Neural cell (in vitro differentiated cells): ENCODE results near the gene RERE. TPM values are rescaled to one million over a fixed set of nuclear protein-coding genes. Genes with fewer than 3 reads are reported as not detected.

Source experiments
- H2AFZ ChIP-seq: fragments of 200-600, 300-800 bp; sonication (generic), shearing (Covaris generic); 2 replicates; pipeline ENCODE4 v1.6.0; 2014; ENCODE audit warnings: low read depth, mild to moderate bottlenecking, antibody characterized with exemption, low read length, moderate library complexity
- H3F3A ChIP-seq: fragments of 200-600 bp; shearing (Covaris generic); 2 replicates; pipeline ENCODE4 v1.6.1; 2016; ENCODE audit warnings: mild to moderate bottlenecking, moderate library complexity, mixed read lengths, antibody characterized with exemption, low read length; ENCODE audit not compliant: insufficient read depth, poor library complexity, severe bottlenecking
- H3K27ac ChIP-seq: fragments of 200-600, 300-800 bp; sonication (generic), shearing (Covaris generic); 2 replicates; pipeline ENCODE4 v1.5.1; 2014; ENCODE audit warnings: mild to moderate bottlenecking, low read length, moderate library complexity
- H3K27me3 ChIP-seq: fragments of 300-800, 200-600 bp; sonication (generic), shearing (Covaris generic); 2 replicates; pipeline ENCODE4 v1.6.0; 2014; ENCODE audit warnings: mild to moderate bottlenecking, low read depth, low read length, moderate library complexity; ENCODE audit not compliant: insufficient read depth
- H3K36me3 ChIP-seq: fragments of 300-800, 200-600 bp; sonication (generic), shearing (Covaris generic); 2 replicates; pipeline ENCODE4 v1.5.1; 2014; ENCODE audit warnings: mild to moderate bottlenecking, antibody characterized with exemption, low read length, moderate library complexity; ENCODE audit not compliant: insufficient read depth
- H3K4me2 ChIP-seq: fragments of 300-800, 200-600 bp; sonication (generic), shearing (Covaris generic); 2 replicates; pipeline ENCODE4 v1.6.0; 2014; ENCODE audit warnings: mild to moderate bottlenecking, low read length
- H3K4me3 ChIP-seq: fragments of 300-800, 200-600 bp; sonication (generic), shearing (Covaris generic); 2 replicates; pipeline ENCODE4 v1.5.1; 2014; ENCODE audit warnings: mild to moderate bottlenecking, low read length, moderate library complexity
- H3K79me2 ChIP-seq: fragments of 200-600 bp; shearing (Covaris generic); replicated peaks from 2 replicates; pipeline ENCODE4 v1.6.0; 2014; ENCODE audit warnings: mild to moderate bottlenecking, low read length, moderate library complexity; ENCODE audit not compliant: insufficient read depth
- H3K9ac ChIP-seq: fragments of 300-800, 200-600 bp; sonication (generic), shearing (Covaris generic); 2 replicates; pipeline ENCODE4 v1.6.1; 2016; ENCODE audit warnings: mild to moderate bottlenecking, low read length, mixed read lengths
- H3K9me2 ChIP-seq: fragments of 200-600 bp; shearing (Covaris generic); 2 replicates; pipeline ENCODE4 v1.6.1; 2016; ENCODE audit warnings: mild to moderate bottlenecking, low read length, mixed read lengths; ENCODE audit not compliant: insufficient read depth
- H3K9me3 ChIP-seq: fragments of 200-600, 300-800 bp; sonication (generic), shearing (Covaris generic); 2 replicates; pipeline ENCODE4 v1.6.1; 2016; ENCODE audit warnings: mild to moderate bottlenecking, mixed run types, low read length, moderate library complexity, mixed read lengths
- H4K20me1 ChIP-seq: fragments of 200-600 bp; shearing (Covaris generic); 2 replicates; pipeline ENCODE4 v1.6.1; 2016; ENCODE audit warnings: mild to moderate bottlenecking, mixed run types; ENCODE audit not compliant: insufficient read depth
- CTCF ChIP-seq: fragments of 450-650 bp; IDR thresholded peaks from 2 replicates; pipeline ENCODE4 v1.5.1; 2014; ENCODE audit warnings: antibody characterized with exemption, mild to moderate bottlenecking, moderate library complexity; ENCODE audit not compliant: poor library complexity, severe bottlenecking
- EP300 ChIP-seq: fragments of 450-650 bp; conservative IDR thresholded peaks from 2 replicates; pipeline ENCODE4 v1.6.1; 2014; ENCODE audit warnings: antibody characterized with exemption, mild to moderate bottlenecking, moderate library complexity; ENCODE audit not compliant: poor library complexity, severe bottlenecking
- EZH2 ChIP-seq: fragments of 200-600, 300-800 bp; shearing (Covaris generic), sonication (generic); IDR thresholded peaks from 2 replicates; pipeline ENCODE4 v1.6.1; 2014; ENCODE audit warnings: antibody characterized with exemption, low read length, borderline replicate concordance, mild to moderate bottlenecking; ENCODE audit not compliant: insufficient read depth, poor library complexity, severe bottlenecking
- MXI1 ChIP-seq: fragments of 450-650 bp; conservative IDR thresholded peaks from 2 replicates; pipeline ENCODE4 v1.6.1; 2014; ENCODE audit warnings: antibody characterized with exemption, mild to moderate bottlenecking; ENCODE audit not compliant: poor library complexity, severe bottlenecking
- POLR2AphosphoS5 ChIP-seq: IDR thresholded peaks from 2 replicates; pipeline ENCODE4 v1.6.1; 2012
- RAD21 ChIP-seq: fragments of 450-650 bp; conservative IDR thresholded peaks from 2 replicates; pipeline ENCODE4 v1.6.1; 2014; ENCODE audit warnings: antibody characterized with exemption, mild to moderate bottlenecking, moderate library complexity
- SMC3 ChIP-seq: fragments of 450-650 bp; conservative IDR thresholded peaks from 2 replicates; pipeline ENCODE4 v1.6.1; 2014; ENCODE audit warnings: antibody characterized with exemption, mild to moderate bottlenecking, moderate library complexity; ENCODE audit not compliant: poor library complexity
- TAF1 ChIP-seq: IDR thresholded peaks from 2 replicates; pipeline ENCODE4 v1.6.1; 2012; ENCODE audit warnings: low read depth
- polyA plus RNA-seq: library from polyadenylated mRNA; depleted of rRNA; stranded (reverse); fragments of >200 nt; gene quantifications from 2 replicates; pipeline ENCODE4 v1.2.3, GENCODE V29; 2014
- TF ChIP-seq, protein P1 (sequence below): IDR thresholded peaks from 2 replicates; pipeline ENCODE4 v1.6.1; 2012; ENCODE audit warnings: borderline replicate concordance

RERE gene
- polyA plus RNA-seq, 1 donor from 2014 or later: 21.0 TPM

DNA sequence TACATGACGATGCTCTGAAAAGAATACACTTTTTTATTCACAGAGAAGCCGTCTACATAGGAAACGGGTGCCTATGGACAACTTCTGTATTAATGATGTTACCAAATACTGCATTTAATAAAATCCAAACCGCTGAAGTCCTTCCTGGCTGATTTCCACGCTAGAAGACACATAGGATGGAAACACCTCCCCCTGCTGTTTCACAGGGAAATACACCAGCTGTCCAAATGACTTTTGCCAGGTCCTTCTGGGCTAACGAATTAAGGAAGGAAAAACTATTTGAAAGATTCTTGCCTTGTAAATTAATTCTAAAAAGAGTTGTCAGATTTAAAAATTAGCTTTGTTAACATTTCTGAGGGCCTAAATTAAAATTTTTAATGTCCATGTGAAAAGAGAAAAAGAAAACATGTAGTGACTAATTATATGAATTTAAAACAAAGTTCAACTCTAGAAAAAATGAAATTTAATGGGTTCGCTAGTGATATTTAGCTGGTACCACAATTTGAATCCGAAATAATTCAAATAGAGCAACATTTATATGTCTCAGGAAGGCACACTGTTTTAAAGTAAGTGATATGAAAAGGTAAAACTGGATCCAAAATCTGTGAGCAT lies 146.0 kb downstream of the RERE start:
- Histone ChIP-seq H3K4me3 (no peak overlapping the region), H3K27me3 (no peaks in the 10 kb centered on the region), H3K27ac (no peak overlapping the region), H3K9me3 (no peaks in the 10 kb centered on the region), H3K79me2 (peaks cover 94% of the 10 kb centered on the region), H4K20me1 (peaks cover 38% of the 10 kb centered on the region), H3K9ac (no peak overlapping the region), H3K36me3 (no peaks in the 10 kb centered on the region), H3F3A (no peaks in the 10 kb centered on the region), H2AFZ (no peak overlapping the region), H3K4me2 (no peak overlapping the region), H3K9me2 (no peaks in the 10 kb centered on the region)
- TF ChIP-seq TAF1 (no peak), CTCF (peak; percentile 59), SMC3 (peak; percentile 59), EP300 (no peak), RAD21 (peak; percentile 54), MXI1 (no peak), POLR2AphosphoS5 (no peak), EZH2 (no peak)
- TF ChIP-seq, protein P1, sequence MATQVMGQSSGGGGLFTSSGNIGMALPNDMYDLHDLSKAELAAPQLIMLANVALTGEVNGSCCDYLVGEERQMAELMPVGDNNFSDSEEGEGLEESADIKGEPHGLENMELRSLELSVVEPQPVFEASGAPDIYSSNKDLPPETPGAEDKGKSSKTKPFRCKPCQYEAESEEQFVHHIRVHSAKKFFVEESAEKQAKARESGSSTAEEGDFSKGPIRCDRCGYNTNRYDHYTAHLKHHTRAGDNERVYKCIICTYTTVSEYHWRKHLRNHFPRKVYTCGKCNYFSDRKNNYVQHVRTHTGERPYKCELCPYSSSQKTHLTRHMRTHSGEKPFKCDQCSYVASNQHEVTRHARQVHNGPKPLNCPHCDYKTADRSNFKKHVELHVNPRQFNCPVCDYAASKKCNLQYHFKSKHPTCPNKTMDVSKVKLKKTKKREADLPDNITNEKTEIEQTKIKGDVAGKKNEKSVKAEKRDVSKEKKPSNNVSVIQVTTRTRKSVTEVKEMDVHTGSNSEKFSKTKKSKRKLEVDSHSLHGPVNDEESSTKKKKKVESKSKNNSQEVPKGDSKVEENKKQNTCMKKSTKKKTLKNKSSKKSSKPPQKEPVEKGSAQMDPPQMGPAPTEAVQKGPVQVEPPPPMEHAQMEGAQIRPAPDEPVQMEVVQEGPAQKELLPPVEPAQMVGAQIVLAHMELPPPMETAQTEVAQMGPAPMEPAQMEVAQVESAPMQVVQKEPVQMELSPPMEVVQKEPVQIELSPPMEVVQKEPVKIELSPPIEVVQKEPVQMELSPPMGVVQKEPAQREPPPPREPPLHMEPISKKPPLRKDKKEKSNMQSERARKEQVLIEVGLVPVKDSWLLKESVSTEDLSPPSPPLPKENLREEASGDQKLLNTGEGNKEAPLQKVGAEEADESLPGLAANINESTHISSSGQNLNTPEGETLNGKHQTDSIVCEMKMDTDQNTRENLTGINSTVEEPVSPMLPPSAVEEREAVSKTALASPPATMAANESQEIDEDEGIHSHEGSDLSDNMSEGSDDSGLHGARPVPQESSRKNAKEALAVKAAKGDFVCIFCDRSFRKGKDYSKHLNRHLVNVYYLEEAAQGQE: no peak

- Histone ChIP-seq H3K9me3 (no peaks in the 10 kb centered on the region), H3K9me2 (no peaks in the 10 kb centered on the region), H3F3A (no peaks in the 10 kb centered on the region), H3K27me3 (no peaks in the 10 kb centered on the region), H3K4me3 (peak overlapping the region; percentile 11), H2AFZ (no peak overlapping the region), H3K9ac (no peak overlapping the region), H4K20me1 (peaks cover 45% of the 10 kb centered on the region), H3K36me3 (no peaks in the 10 kb centered on the region), H3K79me2 (peaks cover 94% of the 10 kb centered on the region), H3K27ac (no peak overlapping the region), H3K4me2 (no peak overlapping the region)
- TF ChIP-seq CTCF: no peak
- no peak for TF ChIP-seq TAF1
- no peak for TF ChIP-seq RAD21
- TF ChIP-seq MXI1: no peak
- TF ChIP-seq EP300: no peak
These were observed 147.0 kb downstream of the RERE start for GRCh38 chr1:8670371-8670818.
